Fibroblast of villous mesenchyme (primary cell): Measurements from ENCODE around the gene ATP5MC2. TPM values are rescaled to one million over a fixed set of nuclear protein-coding genes. Genes with fewer than 3 reads are reported as not detected.
"Not testable (repeated sequence)": the region's sequence is repeated elsewhere in the genome, so short reads cannot be mapped to it uniquely, and the experiment has no call there.

Experiments
- DNase-seq: peaks from one replicate; pipeline ENCODE4 v3.0.0-alpha.2; 2010; ENCODE audit warnings: low read depth
- H3K4me3 ChIP-seq: 2 replicates; pipeline ENCODE4 v1.5.1; 2011; ENCODE audit warnings: low read depth, mild to moderate bottlenecking, low read length
- CTCF ChIP-seq: IDR thresholded peaks from 2 replicates; pipeline ENCODE4 v1.5.1; 2012; ENCODE audit warnings: low read depth, mild to moderate bottlenecking, low read length; ENCODE audit not compliant: insufficient read depth
- total RNA-seq: library from RNA; depleted of rRNA; stranded (reverse); fragments of >200 nt; gene quantifications from 2 replicates; pipeline ENCODE4 v1.2.3, GENCODE V29; 2012

ATP5MC2 gene
- total RNA-seq, 1 donor = 70.8 TPM

GRCh38 chr12:53695152-53696145, 19.6 kb upstream of the ATP5MC2 start:
- TF ChIP-seq CTCF = no peak
- H3K4me3 ChIP-seq = peak overlapping the region; percentile 30
- peak; percentile 48 for DNase-seq

- no peak overlapping the region for H3K4me3 ChIP-seq
- no peak for TF ChIP-seq CTCF
- DNase-seq = no peak
Measured at GRCh38 chr12:53694756-53695151, 18.9 kb upstream of the ATP5MC2 start.

- no peak overlapping the region for H3K4me3 ChIP-seq
- no peak for TF ChIP-seq CTCF
- DNase-seq = no peak
Measured at GRCh38 chr12:53688134-53688533, 12.3 kb upstream of the ATP5MC2 start.

GRCh38 chr12:53686436-53686835, 10.6 kb upstream of the ATP5MC2 start:
- TF ChIP-seq CTCF = no peak
- no peak for DNase-seq
- H3K4me3 ChIP-seq = no peak overlapping the region

- H3K4me3 ChIP-seq = no peak overlapping the region
- no peak for DNase-seq
- TF ChIP-seq CTCF = no peak
Measured at GRCh38 chr12:53684654-53685220, 8.9 kb upstream of the ATP5MC2 start.

GRCh38 chr12:53683983-53684382, 8.1 kb upstream of the ATP5MC2 start:
- no peak for TF ChIP-seq CTCF
- no peak overlapping the region for H3K4me3 ChIP-seq

GRCh38 chr12:53683494-53683893, 7.6 kb upstream of the ATP5MC2 start:
- no peak overlapping the region for H3K4me3 ChIP-seq
- TF ChIP-seq CTCF = no peak
- DNase-seq = no peak

More at GRCh38 chr12:53683983-53684382, 8.1 kb upstream of the ATP5MC2 start:
- no peak for DNase-seq

- not testable (repeated sequence) for H3K4me3 ChIP-seq, DNase-seq
Measured at GRCh38 chr12:53680061-53680460, 4.2 kb upstream of the ATP5MC2 start.
